ENCODE data around the gene ADAMTS20.

The ADAMTS20 gene

DNA sequence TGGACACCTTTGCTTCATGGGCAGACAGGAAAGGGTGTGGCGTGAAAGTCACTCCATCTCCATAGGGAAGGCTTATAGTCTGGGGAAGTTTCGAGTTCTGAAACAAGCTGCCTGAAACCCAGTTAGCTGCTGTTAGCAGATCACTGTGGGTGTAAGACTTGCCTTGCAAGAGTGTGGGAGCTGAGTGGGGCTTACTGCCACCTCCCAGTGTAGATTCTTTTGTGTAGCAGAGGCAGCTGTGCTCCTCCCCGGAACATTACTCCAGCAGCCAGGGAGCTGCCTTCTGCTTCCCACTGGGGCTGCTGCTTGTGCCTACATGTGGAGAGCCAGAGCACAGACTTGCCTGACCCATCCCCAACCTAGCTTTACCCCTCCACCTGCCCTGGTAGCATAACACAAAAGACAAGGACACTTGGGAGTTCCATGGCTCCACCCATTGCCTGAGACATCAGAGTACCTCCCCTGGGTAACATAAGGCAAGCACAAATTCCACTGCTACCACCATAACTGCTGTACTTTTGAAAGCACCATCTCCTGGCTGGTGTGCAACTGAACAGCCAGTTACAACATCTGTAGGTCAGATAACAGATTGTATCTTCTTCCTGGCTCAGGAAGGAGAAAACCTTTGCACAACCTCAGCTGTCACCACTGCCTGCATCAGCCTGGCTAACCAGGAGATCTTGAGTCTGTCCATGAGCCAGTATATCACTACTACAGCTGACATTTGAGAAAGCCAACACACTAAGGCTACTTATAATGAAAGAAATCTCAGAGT is 69.5 kb downstream of the ADAMTS20 start:
- no peak for DNase-seq

DNA sequence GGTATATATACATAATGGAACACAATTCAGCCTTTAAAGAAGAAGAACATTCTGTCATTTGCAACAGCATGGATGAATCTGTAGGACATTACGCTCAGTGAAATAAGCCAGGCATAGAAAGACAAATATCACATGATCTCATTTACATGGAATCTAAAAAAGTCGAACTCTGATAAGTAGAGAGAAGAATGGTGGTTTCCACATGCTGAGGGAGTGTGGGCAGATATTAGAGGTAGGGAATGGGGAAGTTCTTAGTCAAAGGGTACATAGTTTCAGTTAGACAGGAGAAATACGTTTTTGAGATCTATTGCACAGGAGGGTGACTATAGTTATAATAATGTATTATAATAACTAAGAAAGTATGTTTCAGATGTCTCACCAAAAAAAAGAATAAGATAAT is 71.4 kb downstream of the ADAMTS20 start:
- peak; percentile 67 for DNase-seq

DNA sequence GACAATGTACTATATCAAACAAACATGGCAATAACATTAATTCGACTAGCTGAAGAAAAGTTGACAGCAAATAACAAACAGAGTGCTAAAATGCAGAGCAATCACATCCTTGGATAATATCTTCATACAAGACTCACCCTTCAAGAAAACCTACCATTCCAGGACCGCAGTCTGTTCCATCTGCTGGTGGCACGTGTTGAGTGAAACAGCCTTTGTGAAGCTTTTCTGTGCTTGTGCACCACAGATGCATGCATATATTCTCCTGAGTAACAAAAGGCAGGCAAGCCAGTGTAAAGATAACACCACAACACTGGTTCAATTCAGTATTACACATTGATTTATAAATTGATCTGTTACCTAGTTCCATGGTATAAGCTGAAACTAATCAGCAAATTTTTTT is 89.3 kb downstream of the ADAMTS20 start:
- DNase-seq, result no peak

DNA sequence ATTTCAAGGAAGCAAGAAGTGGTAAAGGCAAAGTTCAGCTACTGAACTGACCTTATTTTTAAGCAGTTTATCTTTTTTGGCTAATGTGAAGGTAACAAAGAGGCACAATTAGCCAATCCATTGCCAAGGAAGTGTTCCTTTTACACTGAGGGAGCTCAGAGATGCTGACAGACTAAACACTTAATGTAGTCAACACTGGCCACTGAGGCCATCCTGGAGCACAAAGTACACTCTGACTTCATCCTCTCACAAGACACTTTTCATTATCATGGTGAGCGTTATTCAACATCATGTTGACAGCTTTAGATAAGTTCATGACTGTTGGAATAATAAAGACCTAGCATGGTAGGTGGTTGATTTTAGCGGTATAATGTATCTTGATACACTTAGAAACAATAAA is 89.9 kb downstream of the ADAMTS20 start:
- no peak for DNase-seq

DNA sequence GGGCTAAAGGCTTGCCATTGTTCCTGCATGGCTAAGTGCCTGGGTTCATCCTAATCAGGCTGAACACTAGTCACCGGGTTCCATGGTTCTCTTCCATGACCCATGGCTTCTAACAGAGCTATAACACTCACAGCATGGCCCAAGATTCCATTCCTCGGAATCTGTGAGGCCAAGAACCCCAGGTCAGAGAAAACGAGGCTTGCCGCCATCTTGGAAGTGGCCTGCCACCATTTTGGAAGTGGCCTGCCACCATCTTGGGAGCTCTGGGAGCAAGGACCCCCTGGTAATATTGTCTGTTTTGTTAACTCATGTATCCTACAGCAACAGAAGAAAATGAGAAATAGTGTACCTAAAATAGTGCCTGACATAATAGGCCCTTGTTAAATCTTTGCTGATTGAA is 92.7 kb downstream of the ADAMTS20 start:
- DNase-seq, result no peak

DNA sequence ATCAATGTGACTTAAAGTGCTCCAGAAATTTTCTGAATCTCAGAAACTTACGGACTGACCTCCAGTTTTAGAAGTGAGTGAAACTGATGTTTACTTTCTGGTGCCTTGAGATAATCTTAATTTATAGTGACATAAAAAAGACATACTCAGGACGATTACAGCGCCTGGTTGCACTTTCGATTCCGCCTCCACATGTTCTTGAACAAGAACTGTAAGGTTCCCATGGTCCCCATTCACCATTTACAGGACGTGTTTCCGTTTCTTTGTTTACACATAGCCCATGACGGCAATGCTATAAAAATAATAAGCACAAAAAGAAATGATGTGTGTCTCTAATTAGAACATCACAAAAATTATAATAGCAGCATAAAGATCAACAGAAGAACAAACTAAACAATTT is 98.2 kb downstream of the ADAMTS20 start:
- DNase-seq, result no peak

DNA sequence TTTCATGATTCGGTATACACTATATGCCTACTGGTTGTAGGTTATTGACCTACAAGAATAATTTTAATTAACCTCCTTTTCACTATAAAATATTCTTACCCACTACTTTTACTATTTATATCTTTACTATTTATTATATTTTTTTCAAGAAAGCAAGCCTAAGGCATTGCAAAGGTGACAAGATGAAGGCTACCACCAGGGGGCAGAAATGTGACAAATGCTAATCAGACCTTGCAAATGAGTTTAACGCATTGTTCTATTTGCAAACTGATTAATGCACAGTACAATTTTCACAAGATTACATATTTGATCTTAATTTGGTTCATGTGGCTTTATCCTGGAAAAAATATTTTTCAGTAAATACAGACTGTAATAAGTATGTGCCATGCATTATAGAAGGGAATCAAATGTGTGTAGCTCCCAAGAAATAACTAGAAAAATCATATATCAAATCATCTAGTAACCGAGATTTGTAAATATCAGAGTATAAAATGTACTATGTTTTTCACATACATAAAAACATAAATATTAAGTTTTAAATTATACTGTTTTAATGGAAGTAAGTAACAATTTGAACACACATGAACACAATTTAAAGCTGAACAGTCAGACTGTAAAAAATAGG is 107.0 kb downstream of the ADAMTS20 start:
- peak; percentile 13 for DNase-seq

DNA sequence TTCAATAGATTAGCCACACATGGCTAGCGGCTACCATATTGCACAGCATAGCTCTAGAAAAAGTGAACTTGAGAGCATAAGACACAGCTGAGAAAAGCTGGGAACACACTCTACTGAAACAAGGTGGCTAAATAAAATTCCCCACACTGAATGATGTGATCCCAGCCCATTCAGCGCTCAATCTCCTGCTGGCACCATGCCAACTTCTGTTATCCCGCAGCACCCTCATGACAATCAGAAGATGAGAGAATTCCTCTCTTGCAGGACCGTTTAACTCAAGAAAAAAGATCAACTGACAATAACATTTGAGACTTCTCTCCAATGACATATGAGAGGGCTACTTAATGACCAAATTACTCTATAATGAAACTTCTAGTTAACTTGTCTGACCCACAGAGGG is 115.4 kb downstream of the ADAMTS20 start:
- DNase-seq, result no peak

DNA sequence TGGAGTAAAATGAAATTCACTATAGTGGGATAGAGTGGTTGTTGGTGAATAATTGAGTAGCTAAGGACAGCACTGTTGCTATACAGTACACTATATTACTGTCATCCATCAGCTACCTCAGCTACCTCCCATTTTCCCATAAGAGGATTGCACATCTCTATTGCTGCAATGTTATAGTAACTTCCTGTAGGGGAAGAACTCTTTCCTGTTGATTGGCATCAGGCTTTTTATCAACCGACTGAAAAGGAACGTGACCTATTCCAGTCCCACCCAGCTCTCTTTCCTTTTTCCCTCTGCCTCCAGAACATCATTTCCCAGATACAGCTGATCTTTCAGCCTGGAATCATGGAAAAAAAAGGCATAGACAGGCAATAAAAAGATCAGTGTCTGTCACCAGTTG is 117.4 kb downstream of the ADAMTS20 start:
- DNase-seq, result no peak

DNA sequence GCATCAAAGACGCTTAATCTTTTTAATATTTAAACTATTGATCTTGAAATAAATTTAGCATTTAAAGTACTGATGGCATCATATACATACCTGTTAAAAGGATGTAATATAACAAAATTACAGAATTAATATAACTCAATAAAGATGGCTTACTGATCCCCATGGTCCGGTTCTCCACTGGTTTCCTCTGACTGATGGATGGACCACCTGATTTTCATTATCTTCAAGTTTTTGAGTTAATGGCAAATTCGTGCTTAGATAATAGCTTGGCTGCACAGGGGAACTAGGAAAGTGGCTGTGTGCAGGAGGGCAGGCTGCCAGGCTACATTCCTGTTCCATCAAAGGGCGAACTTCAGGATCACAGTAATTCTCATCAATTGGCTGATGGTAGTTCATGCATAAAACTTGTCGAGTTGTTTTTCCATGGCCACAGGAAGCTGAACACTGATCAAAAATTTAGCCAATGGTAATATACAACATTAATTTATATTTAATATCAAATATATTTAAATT is 123.9 kb downstream of the ADAMTS20 start:
- DNase-seq, result no peak

DNA sequence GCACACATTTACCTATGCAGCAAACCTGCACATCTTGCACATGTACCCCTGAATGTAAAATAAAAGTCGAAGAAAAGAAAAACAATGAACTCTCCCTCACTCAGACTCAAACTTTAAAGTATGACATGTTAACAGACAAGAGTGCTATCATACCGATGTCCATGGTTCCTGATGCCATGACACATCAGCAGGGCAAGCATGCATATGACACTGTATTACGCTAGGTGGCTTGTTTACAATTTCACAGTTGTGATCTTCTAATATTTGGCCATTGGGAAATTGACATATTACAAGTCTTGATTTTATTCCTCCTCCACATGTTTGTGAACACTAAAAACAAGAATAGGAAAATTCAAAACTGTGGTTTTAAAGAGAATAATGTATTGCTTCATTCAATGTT is 126.6 kb downstream of the ADAMTS20 start:
- no peak for DNase-seq

DNA sequence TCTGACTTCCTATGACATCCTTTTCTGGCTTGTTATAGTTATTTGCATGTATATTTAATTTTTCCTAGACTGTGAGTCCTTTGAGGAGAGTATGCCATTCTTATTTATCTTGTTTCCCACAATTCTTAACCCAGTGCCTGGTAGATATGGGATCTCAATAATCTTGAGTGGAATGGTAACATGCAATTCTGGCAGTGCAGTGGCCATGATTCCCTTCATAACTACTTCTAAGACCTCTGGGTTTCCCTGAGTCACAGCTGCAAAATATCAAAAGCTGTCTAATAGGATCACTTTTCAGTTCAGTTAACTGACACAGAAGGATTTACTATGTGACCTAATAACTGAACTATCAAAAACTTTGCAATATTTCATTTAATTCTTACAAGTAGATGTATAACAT is 135.0 kb downstream of the ADAMTS20 start:
- DNase-seq, result no peak

DNA sequence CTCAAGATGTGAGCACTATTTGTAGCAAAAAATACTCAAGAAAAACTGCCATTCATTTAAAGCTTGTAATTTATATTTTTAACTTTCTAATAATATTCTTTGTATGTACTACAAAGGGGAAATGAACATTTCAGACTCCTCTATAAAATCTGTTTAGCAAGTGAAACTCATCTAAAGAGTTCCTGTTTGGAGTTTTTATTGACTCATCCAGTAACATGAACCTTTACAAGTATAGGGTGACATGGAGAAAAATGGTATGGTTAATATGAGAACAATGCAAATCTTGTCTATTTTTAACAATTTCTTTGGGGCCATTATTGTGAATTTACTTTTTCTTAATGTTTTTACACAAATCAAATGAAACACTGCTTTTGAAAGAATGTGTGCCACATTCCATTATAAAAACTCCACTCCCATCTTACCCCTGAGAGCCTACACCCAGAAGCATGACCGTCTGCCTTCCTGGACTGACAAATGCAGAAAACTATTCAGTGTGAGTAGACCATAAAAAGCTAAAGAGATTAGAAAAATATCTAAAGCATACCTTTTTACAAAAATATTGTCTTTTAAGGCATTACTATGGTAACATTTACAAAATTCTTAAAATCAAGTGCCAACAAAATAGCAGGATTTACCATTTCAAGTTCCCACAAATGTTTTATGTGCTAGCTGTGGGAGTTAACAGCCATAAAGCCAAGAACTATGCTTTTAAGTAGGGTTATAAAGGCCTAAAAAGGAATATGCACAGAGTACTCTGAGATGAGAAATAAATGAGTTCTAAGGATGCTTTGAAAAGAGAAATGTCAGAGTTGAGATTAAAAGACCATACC is 144.0 kb downstream of the ADAMTS20 start:
- peak; percentile 44 for DNase-seq

DNA sequence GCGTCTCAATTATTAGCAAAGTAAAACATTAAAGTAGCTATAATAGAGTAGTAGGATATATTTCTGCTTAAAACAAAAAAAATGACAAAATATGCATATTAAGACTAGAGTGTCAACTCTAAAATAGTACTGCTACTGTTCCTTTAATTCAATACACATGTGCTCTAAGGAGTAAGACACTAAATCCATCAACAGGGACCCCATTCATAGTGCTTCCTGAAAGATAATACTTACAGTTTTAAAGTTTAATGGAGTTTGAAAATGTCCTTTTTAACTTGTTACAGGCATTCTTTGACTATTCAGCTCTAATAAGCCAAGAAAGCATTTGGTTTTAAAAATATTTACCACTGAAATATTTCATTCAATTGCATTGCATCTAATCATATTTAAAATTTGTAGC is 145.2 kb downstream of the ADAMTS20 start:
- DNase-seq, result no peak

DNA sequence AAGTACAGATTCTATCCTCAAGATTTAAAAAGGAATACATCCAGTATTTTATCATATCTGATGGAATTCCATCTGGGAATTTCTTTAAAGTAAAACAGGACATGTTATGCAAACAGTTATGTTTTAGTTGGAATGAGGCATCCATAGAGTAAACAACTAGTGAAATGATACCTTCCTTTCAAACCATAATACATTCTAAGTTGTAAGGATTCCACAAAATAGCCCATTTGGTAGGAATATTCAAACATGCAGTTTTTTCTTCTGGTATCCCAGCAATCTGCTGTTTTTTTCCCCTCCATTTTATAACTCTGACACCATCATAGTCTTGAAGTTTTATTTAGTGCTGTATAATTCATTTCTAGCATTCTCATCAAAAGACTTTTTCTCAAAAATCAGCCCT is 149.6 kb downstream of the ADAMTS20 start:
- DNase-seq, result no peak

DNA sequence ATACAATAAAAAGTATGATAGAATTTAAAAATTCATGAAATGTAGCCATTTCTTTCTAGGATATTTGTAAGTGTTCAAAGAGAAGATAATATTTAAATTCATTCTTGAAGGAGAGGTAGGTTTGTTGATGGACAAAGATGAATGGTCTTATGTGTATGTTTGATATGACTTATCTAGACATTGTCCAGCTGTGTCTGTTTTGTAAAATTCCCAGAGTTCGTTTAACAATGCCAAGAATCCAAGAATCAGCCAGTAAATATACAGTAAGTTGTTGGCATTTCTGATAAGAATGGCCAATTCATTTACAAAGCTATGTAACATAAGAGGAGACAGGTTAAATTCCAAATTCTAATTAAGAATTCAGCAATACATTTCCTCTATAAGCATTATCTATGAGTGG is 150.9 kb downstream of the ADAMTS20 start:
- DNase-seq, result peak; percentile 8

DNA sequence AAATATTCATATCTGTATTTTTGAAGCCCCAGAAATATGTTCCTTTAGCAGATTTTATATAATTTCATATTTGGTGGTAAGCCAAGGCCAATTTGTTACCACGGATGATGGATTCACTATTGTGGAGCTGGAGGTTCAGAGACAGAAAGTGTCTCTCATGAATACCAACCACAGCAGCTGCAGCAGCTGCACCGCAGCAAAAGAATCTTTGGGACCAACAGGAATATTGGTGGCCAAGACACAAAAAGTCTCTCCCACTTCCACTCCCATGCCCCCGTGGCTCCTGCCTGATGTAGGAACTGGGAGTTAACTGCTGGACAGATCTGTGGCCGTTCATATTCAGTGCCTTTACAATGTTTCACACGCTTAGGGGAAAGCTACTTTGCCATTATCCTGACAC is 155.3 kb downstream of the ADAMTS20 start:
- DNase-seq, result no peak

DNA sequence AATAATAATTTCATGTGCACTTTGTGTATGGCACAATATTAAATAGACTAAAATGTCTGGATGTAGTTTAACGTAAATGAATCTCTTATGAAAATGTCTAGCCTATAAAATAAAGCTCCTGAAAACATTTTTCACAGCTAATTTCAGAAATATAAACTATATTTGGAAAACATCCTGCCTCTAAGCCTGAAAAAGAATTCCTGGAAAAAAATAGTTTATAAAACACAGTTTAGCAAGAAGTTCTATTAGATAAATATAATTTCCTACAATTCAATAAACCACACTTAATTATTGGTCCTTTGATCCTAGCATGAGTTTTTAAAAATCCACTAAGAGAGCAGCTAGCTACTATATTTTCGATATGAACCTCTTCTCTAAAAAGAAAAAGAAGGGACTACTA is 159.9 kb downstream of the ADAMTS20 start:
- no peak for DNase-seq

DNA sequence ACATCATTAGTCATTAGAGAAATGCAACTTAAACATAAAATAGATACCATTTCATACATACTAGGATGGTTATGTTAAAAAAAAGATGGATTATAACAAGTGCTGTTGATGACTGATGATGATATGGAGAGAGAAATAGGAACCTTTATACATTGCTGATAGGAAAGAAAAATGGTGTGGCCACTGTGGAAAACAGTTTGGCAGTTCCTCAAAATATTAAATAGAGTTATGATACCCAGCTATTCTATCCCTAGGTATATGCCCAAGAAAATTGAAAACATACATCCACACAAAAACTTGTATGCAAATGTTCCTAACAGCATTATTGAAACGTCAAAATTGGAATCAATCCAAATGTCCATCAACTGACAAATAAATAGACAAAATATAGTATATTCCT is 170.1 kb downstream of the ADAMTS20 start:
- no peak for DNase-seq

DNA sequence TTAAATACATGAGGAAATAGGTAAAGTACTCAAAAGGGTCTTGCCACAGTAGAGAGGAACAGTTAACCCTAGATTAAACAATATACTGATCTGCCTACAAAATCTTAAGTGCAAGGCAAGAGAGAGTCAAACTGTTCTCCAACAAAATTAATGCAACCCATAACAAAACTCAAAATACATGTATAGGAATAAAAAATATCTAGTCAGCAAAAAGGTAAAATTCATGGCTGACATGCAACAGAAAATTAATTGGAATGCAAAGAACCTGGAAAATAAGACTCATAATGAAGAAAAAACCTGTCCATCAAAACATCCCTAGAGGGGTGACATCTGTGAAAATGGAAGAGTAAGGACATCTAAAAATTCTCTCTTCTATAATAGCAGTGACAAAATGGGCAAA is 173.6 kb downstream of the ADAMTS20 start:
- no peak for DNase-seq

DNA sequence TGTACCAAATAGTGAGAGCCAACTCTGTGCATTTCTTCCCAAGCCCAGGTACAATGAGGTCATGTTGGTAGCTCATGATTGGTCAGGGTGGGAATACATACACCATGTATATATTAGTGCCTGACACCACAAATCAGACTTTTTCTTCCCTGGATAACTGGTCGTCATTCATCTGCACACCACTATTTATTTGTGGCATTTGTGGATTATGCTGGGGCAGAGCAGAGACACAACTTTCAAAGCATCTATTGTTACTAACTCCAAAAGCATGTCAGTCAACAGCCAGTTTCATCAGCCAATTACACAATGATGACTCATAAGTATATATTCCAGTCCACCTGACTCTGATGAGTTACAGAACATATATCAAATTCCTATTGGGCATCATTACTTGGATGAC is 181.7 kb downstream of the ADAMTS20 start:
- peak; percentile 92 for DNase-seq

DNA sequence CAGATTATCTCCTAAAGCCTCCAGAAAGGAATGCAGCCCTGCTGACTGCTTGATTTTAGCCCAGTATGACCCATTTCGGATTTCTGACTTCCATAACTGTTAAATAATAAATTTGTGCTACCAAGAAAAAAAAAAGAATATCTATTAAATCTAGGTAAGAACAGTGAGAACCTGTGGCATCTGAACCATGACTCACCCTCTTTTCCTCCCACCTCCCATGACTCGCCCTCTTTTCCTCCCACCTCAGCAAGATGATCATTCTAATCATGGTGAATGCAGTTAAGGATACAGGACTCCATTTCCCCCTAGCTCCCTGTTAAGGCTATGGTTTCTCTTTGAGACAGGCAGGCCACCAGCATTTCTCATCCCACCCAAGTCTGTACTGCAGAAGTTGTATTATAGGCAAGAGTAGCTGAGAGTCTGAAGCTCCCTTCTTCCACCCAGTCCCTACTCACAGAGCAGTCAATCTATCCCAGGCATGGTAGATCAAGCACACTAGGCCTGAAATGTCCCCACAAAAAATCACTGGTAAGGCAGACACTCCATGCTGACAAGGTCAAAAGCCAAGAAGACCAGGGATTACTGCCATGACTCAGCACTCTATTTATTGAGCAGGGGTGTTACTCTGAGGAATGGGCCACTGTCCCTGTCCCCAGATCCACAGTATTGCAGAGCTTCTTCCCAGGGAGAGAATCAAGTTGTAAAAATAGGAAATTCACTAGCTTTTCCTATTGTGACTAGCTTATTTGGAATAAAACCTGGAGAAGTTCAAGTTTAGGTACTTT is 188.9 kb downstream of the ADAMTS20 start:
- DNase-seq, result peak; percentile 39

Measured in NCI-H226 (cell line).